ENCODE data around the gene TFAP2A.

Gene TFAP2A

GRCh38 chr6:10382728-10383330 is 32.0 kb downstream of the TFAP2A start:
- DNase-seq (ENCODE audit: low read depth): no peak

GRCh38 chr6:10382322-10382721 is 32.6 kb downstream of the TFAP2A start:
- no peak for DNase-seq (ENCODE audit: low read depth)

GRCh38 chr6:10381830-10382208 is 33.1 kb downstream of the TFAP2A start:
- DNase-seq (ENCODE audit: low read depth): no peak

- DNase-seq (ENCODE audit: low read depth): no peak
These were observed 33.6 kb downstream of the TFAP2A start for GRCh38 chr6:10381133-10381829.

GRCh38 chr6:10375391-10375969 is 39.4 kb downstream of the TFAP2A start:
- DNase-seq (ENCODE audit: low read depth): no peak

GRCh38 chr6:10373642-10374359 is 41.1 kb downstream of the TFAP2A start:
- DNase-seq (ENCODE audit: low read depth): peak; percentile 1

GRCh38 chr6:10369896-10370295 is 45.0 kb downstream of the TFAP2A start:
- DNase-seq (ENCODE audit: low read depth): peak; percentile 28

- no peak for DNase-seq (ENCODE audit: low read depth)
These were observed 46.0 kb downstream of the TFAP2A start for GRCh38 chr6:10368861-10369260.

- DNase-seq (ENCODE audit: low read depth): no peak
These were observed 51.0 kb downstream of the TFAP2A start for GRCh38 chr6:10363911-10364310.

GRCh38 chr6:10362300-10362699 is 52.6 kb downstream of the TFAP2A start:
- DNase-seq (ENCODE audit: low read depth): no peak

- no peak for DNase-seq (ENCODE audit: low read depth)
These were observed 53.4 kb downstream of the TFAP2A start for GRCh38 chr6:10361428-10361827.

GRCh38 chr6:10359581-10359980 is 55.3 kb downstream of the TFAP2A start:
- DNase-seq (ENCODE audit: low read depth): no peak

GRCh38 chr6:10355115-10355702 is 59.7 kb downstream of the TFAP2A start:
- no peak for DNase-seq (ENCODE audit: low read depth)

- no peak for DNase-seq (ENCODE audit: low read depth)
These were observed 63.1 kb downstream of the TFAP2A start for GRCh38 chr6:10351791-10352190.

- no peak for DNase-seq (ENCODE audit: low read depth)
These were observed 64.2 kb downstream of the TFAP2A start for GRCh38 chr6:10350720-10351119.

- no peak for DNase-seq (ENCODE audit: low read depth)
These were observed 67.1 kb downstream of the TFAP2A start for GRCh38 chr6:10347561-10348327.

All from non-pigmented ciliary epithelial cell (primary cell).